Fibroblast of skin of abdomen (primary cell): ENCODE measurements around the gene CYP27B1.

Source experiments
- DNase-seq: peaks from one replicate; pipeline ENCODE4 v3.0.0-alpha.2; 2013

Gene CYP27B1

DNA sequence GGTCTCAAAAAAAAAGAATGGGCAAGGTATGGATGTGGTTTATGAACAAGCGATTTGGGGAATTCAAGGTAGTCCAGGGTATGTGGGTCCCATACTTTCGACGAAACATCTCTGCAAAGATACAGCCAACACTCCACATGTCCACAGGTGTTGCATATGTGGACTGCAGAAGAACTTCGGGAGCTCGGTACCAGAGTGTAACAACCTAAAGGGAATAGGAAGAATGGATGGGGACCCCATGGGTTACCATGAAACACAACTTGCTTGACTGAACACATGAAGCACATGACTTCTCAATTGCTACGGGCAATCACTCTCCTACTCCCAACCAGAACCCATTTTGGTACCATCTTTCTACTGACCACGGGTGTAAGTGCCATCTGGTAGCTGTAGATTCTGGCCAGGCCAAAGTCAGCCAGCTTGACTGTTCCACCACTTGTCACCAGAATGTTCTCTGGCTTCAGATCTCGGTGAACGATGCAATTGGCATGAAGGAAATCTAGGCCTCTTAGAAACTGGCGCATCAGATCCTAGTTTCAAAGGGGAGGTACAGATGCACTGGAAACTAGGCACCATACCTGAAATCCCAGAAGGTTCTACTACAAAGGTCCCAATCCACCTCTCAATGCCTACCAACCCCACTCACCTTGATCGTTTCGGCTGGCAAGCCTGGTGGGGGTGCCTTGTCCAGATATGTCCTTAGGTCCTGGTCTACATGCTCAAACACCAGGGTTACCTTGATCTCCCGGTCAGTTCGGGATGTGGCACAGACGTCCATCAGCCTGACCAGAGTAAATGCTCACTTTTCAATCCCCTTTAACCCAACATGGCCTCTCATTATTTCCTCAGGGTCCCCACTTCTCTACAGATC lies 16.1 kb downstream of the CYP27B1 start:
- no peak for DNase-seq

DNA sequence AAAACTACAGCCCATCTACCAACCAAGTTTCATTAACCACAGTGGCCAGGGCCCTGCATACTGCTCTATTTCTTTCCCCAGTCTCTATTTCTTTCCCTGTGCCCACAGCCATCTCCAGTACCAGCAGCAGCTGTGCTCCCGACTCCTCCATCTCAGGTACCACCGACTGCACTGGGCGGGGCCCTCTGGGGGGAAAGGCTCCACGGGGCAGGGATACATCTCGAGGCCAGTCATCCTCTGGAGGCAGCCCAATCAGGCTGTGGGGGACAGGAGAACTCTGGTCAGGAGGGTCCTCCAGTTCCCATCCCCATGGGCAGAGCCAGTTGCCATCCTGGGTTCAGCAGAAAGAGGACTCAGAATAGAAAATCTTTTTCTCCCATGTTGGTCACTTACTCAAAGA lies 17.8 kb downstream of the CYP27B1 start:
- DNase-seq = no peak

GRCh38 chr12:57746025-57746424 lies 20.9 kb downstream of the CYP27B1 start:
- no peak for DNase-seq

- no peak for DNase-seq
Measured at GRCh38 chr12:57745485-57745881, 21.4 kb downstream of the CYP27B1 start.

DNA sequence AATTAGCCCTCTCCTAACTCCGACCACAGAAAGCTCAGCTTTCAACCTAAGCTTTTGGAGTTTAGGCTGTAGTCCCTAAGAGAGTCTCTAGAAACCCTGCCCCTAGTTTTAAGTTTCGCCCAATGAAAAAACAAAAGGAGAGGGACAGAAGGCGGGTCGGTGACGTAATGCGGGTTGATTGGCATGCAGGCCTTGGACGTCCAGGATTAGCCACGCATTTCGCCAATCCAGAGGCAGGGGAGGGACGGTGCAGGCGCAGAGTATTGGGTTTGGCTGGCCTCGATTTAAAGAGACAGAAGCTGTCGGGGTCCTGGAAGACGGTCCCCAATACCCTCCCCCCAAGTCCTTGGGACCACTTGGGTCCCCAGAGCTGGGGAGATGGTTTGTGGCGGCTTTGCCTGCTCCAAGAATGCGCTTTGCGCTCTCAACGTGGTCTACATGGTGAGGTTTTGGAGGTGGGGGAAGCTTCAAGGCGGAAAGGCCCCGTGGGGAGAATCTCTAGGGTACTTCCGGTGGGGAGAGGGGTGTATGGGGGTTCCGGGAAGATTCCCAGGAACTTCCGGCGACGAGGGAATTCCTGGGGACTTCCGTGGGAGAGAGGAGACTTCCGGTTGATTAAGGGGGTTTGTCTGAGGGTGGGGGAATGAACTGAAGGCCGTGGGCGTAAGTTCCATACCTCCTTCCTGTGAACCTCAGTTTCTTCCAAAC lies 21.9 kb downstream of the CYP27B1 start, which contains the start of gene TSPAN31:
TSS of gene TSPAN31 (plus strand) at position 263 of the 708 bp plus-strand sequence. CDS start at position 379, 116 bp downstream.
- DNase-seq = peak; percentile 99

- DNase-seq = no peak
Measured at GRCh38 chr12:57744194-57744776, 22.6 kb downstream of the CYP27B1 start.

- no peak for DNase-seq
Measured at GRCh38 chr12:57743769-57744168, 23.1 kb downstream of the CYP27B1 start.

- no peak for DNase-seq
Measured at GRCh38 chr12:57741844-57742738, 24.8 kb downstream of the CYP27B1 start.

DNA sequence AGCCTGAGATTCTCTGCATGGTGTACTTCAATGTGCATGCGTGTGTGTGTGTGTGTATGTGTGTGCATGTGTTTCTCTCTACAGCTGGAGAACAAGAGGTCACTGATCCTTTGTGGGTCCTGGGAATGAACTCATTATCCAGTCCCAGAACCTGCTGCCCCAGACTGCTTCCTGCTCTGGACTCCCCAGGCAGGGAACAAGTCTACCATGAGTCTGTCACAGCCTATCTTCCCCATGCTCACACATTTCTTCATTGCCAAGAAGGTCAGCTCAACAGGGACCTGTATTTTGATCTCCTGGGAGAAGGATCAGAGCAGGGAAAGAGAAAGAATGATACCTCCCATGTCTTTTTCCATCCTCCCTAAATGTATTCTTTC lies 25.5 kb downstream of the CYP27B1 start:
- no peak for DNase-seq

- no peak for DNase-seq
Measured at GRCh38 chr12:57740656-57741412, 26.0 kb downstream of the CYP27B1 start.

- no peak for DNase-seq
Measured at GRCh38 chr12:57739914-57740538, 26.9 kb downstream of the CYP27B1 start.

- DNase-seq = no peak
Measured at GRCh38 chr12:57739387-57739786, 27.5 kb downstream of the CYP27B1 start.

- no peak for DNase-seq
Measured at GRCh38 chr12:57738661-57739237, 28.1 kb downstream of the CYP27B1 start, which contains the start of gene AGAP2. AGAP2 (minus strand) TSS chr12:57738742; CDS start chr12:57738246, 496 bp downstream.

GRCh38 chr12:57737467-57738460 lies 29.1 kb downstream of the CYP27B1 start:
- DNase-seq = no peak

GRCh38 chr12:57736741-57737466 lies 30.0 kb downstream of the CYP27B1 start:
- DNase-seq = no peak

- DNase-seq = no peak
Measured at GRCh38 chr12:57735952-57736740, 30.7 kb downstream of the CYP27B1 start.

DNA sequence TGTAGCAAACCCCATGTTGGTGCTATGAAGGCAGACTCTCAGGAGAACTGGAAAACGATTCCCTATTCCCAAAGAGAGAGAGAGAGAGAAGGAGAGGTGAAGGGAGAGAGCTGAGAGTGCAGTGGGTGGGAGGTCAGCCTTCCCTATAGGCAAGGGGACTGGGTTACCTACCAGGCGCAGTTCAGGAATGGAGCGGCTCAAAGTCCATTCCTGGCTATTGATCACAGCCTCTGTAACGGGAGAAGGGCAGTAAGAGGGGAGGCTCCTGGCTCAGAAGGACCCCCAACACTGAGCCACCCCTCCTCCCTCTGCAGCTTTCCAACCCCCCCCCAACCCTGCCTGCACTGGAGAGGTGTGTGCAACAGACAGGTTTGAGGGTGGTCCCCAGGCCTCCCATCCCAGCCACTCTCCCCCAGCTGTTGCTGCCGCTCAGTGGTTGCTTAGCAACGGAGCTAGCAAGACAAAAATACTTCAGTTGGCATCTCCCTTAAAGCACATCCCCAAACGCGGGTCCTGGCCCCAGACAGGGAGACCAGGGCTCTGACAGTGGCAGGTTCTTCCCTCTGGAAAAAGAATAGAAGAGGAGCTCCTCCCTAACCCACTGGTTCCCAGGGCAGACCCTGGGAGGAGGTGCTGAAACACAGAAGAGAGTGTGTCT lies 31.6 kb downstream of the CYP27B1 start:
- DNase-seq = no peak
